Measurements from ENCODE around the gene PRR32.
"Not testable (repeated sequence)": the region's sequence is repeated elsewhere in the genome, so short reads cannot be mapped to it uniquely, and the experiment has no call there.

The PRR32 gene

GRCh38 chrX:126819429-126819828, at the start of gene PRR32:
Gene PRR32 (plus strand): TSS chrX:126819729. CDS start chrX:126819844, 115 bp downstream.
- DNase-seq = no peak

GRCh38 chrX:126770179-126770578, 49.4 kb upstream of the PRR32 start:
- DNase-seq = no peak

- DNase-seq = no peak
These were observed 34.0 kb upstream of the PRR32 start for GRCh38 chrX:126785539-126785938.

- no peak for DNase-seq
These were observed 20.5 kb upstream of the PRR32 start for GRCh38 chrX:126799059-126799458.

- not testable (repeated sequence) for DNase-seq
These were observed 12.7 kb upstream of the PRR32 start for GRCh38 chrX:126806784-126807183.

- DNase-seq = no peak
These were observed 3.7 kb upstream of the PRR32 start for GRCh38 chrX:126815806-126816205.

- DNase-seq = no peak
These were observed 1.3 kb downstream of the PRR32 start for GRCh38 chrX:126820700-126821420.

- no peak for DNase-seq
These were observed 4.9 kb downstream of the PRR32 start for GRCh38 chrX:126824338-126825007.

GRCh38 chrX:126825566-126826193, 6.2 kb downstream of the PRR32 start:
- no peak for DNase-seq

- no peak for DNase-seq
These were observed 16.7 kb downstream of the PRR32 start for GRCh38 chrX:126836186-126836585.

GRCh38 chrX:126847143-126847542, 27.6 kb downstream of the PRR32 start:
- no peak for DNase-seq

- no peak for DNase-seq
These were observed 36.5 kb downstream of the PRR32 start for GRCh38 chrX:126855839-126856524.

Measured in activated CD4-positive, alpha-beta T cell treated with anti-CD3 and anti-CD28 coated beads for 4 hours (primary cell).